Measurements from ENCODE around the gene B3GNT3.

- TF ChIP-seq CTCF (conservative IDR thresholded peaks at IDR 0.05; ENCODE audit: low read length) (no peak), EZH2phosphoT487 (IDR thresholded peaks at IDR 0.05; ENCODE audit: borderline replicate concordance) (no peak)
Measured at GRCh38 chr19:17843292-17843827, 48.4 kb downstream of the B3GNT3 start.
